Activated CD4-positive, alpha-beta T cell treated with anti-CD3 and anti-CD28 coated beads for 36 hours (primary cell): ENCODE data around the gene LRFN3. TPM values are rescaled to one million over a fixed set of nuclear protein-coding genes. Genes with fewer than 3 reads are reported as not detected.
"Not testable (repeated sequence)": the region's sequence is repeated elsewhere in the genome, so short reads cannot be mapped to it uniquely, and the experiment has no call there.

Experiments
- ATAC-seq: fragments of 200-7000 bp; cut with Tn5 transposase; one replicate; pipeline ENCODE4 v1.10.0; 2021; ENCODE audit warnings: mild to moderate bottlenecking, moderate library complexity
- CTCF ChIA-PET: fragments of 350-600 bp; sonication (Branson Sonifier 250); formaldehyde crosslinking; loops from one replicate; lab custom pipeline; 2021; ENCODE audit warnings: antibody characterized with exemption; lab: Charles Lee
- POLR2A ChIA-PET: fragments of 350-600 bp; sonication (Branson Sonifier 250); formaldehyde crosslinking; loops from one replicate; lab custom pipeline; 2021; ENCODE audit warnings: antibody characterized with exemption, inconsistent platforms; lab: Charles Lee
- DNase-seq: peaks from one replicate; pipeline ENCODE4 v3.0.0-alpha.2; 2020
- H3K27ac Mint-ChIP-seq: one replicate; pipeline ENCODE4 v1.8.0; 2021; ENCODE audit warnings: mixed read lengths
- H3K27me3 Mint-ChIP-seq: one replicate; pipeline ENCODE4 v1.8.0; 2021; ENCODE audit warnings: mixed read lengths
- H3K36me3 Mint-ChIP-seq: one replicate; pipeline ENCODE4 v1.8.0; 2021; ENCODE audit warnings: low read depth, mixed read lengths
- H3K4me1 Mint-ChIP-seq: one replicate; pipeline ENCODE4 v1.8.0; 2021; ENCODE audit warnings: mixed read lengths
- H3K4me3 Mint-ChIP-seq: one replicate; pipeline ENCODE4 v1.8.0; 2021; ENCODE audit warnings: mild to moderate bottlenecking, moderate library complexity, mixed read lengths
- H3K9me3 Mint-ChIP-seq: one replicate; pipeline ENCODE4 v1.8.0; 2021; ENCODE audit warnings: low read depth, mixed read lengths
- intact Hi-C, 2 experiments: fragments of 100-400 bp; cut with DNase I in 1 of 2; cut with micrococcal nuclease in 1 of 2; formaldehyde crosslinking; loops; one replicate each; pipeline versions ENCODE4 v1.14.2 to v1.15.1; 2022 to 2024; cut with DNase I, micrococcal nuclease
- total RNA-seq, 2 experiments: library from RNA; stranded (reverse); gene quantifications; one replicate each; pipeline ENCODE4 v1.2.3, GENCODE V29; 2021

Gene LRFN3
- total RNA-seq, 2 experiments from 2014 or later = 7.8 to 8.3 TPM

- Mint-ChIP-seq H3K36me3 (no peaks in the 10 kb centered on the region), H3K27ac (peak overlapping the region; percentile 18), H3K4me3 (no peak overlapping the region), H3K27me3 (no peaks in the 10 kb centered on the region), H3K4me1 (peaks cover 38% of the 10 kb centered on the region), H3K9me3 (no peaks in the 10 kb centered on the region)
- intact Hi-C loops = no loop called here
- DNase-seq (no peak), ATAC-seq (no peak)
- ChIA-PET CTCF (interaction anchor here (0.5 to 0.9 kb wide), 4 partner anchors 22 to 359 kb away, joined by 3 read pairs; no protein-coding TSS in a partner anchor), POLR2A (no interaction called here)
Measured at GRCh38 chr19:35908973-35909683, 27.0 kb upstream of the LRFN3 start.

DNA sequence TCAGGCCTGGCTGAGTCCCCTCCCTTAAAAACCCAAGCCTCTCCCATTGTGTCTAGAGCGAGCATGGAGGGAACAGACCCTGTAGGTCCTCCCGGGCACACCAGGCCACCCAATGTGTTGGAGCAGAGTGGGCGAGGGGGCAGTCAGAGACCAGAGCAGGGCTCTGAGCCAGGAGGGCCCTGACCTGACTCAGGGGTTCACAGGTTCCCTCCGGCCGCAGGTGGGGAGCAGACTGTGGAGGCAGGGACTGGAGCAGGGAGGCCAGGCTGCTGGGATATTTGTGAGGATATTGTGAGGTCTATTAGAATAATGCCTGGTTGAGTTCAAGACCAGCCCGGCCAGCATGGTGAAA, 26.5 kb upstream of the LRFN3 start:
- POLR2A ChIA-PET = no interaction called here
- CTCF ChIA-PET = interaction anchor here (0.6 to 0.9 kb wide), 2 partner anchors 24 to 359 kb away, joined by 3 read pairs; no protein-coding TSS in a partner anchor
- ATAC-seq (no peak), DNase-seq (no peak)
- intact Hi-C loops = no loop called here
- H3K4me3 Mint-ChIP-seq = no peak overlapping the region
- peaks cover 32% of the 10 kb centered on the region for H3K4me1 Mint-ChIP-seq
- H3K36me3 Mint-ChIP-seq = no peaks in the 10 kb centered on the region
- H3K9me3 Mint-ChIP-seq = no peaks in the 10 kb centered on the region
- H3K27ac Mint-ChIP-seq = no peak overlapping the region
- H3K27me3 Mint-ChIP-seq = no peaks in the 10 kb centered on the region

DNA sequence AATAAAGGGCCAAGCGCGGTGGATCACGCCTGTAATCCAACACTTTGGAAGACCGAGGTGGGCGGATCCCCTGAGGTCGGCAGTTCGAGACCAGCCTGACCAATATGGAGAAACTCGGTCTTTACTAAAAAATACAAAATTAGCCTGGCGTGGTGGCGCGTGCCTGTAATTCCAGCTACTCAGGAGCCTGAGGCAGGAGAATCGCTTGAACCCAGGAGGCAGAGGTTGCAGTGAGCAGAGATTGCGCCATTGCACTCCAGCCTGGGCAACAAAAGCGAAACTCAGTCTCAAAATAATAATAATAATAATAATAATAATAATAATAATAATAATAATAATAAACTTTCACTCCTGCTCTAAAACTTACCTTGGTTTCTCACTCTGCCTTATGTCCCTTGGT, 25.8 kb upstream of the LRFN3 start:
- POLR2A ChIA-PET, H3K4me3 Mint-ChIP-seq, CTCF ChIA-PET, H3K27me3 Mint-ChIP-seq, H3K27ac Mint-ChIP-seq, H3K9me3 Mint-ChIP-seq, ATAC-seq, intact Hi-C loops, H3K36me3 Mint-ChIP-seq, DNase-seq: not testable (repeated sequence)
- peaks cover 27% of the 10 kb centered on the region for H3K4me1 Mint-ChIP-seq

DNA sequence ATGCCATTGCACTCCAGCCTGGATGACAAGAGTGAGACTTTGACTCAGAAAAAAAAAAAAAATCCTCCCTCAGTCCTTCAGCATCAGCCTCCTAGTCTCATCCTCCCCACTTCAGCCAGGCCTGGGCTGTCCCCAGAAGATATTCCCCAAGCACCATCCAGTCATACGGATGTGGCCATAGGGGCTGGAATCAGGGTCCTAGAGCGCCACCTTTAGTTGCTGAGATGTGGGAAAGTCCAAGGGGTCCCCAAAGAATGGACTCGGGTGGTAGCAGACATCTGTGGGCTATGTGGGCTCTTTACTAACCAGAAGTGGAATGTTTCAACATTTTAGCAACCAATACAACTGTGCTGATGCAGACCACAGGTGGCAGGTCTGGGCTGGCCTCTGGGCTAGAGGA, 25.0 kb upstream of the LRFN3 start:
- H3K27ac Mint-ChIP-seq = no peak overlapping the region
- ATAC-seq (no peak), DNase-seq (no peak)
- H3K4me1 Mint-ChIP-seq = peaks cover 27% of the 10 kb centered on the region
- CTCF ChIA-PET = interaction anchor here (0.7 to 1.3 kb wide), 2 partner anchors 17 to 20 kb away, joined by 3 to 6 read pairs; no protein-coding TSS in a partner anchor
- H3K36me3 Mint-ChIP-seq = no peaks in the 10 kb centered on the region
- POLR2A ChIA-PET = no interaction called here
- intact Hi-C loops = no loop called here
- H3K4me3 Mint-ChIP-seq = no peak overlapping the region
- H3K27me3 Mint-ChIP-seq = no peaks in the 10 kb centered on the region
- H3K9me3 Mint-ChIP-seq = no peaks in the 10 kb centered on the region

- H3K36me3 Mint-ChIP-seq = no peaks in the 10 kb centered on the region
- H3K27me3 Mint-ChIP-seq = no peaks in the 10 kb centered on the region
- ATAC-seq = peak; percentile 54
- peak; percentile 60 for DNase-seq
- CTCF ChIA-PET = interaction anchor here (0.6 to 1.3 kb wide), 2 partner anchors 19 to 20 kb away, joined by 3 to 6 read pairs; no protein-coding TSS in a partner anchor
- POLR2A ChIA-PET = interaction anchor here (0.6 to 0.7 kb wide), 2 partner anchors 102 to 212 kb away, joined by 3 to 5 read pairs; partner anchors contain the start of gene ALKBH6
- H3K9me3 Mint-ChIP-seq = no peaks in the 10 kb centered on the region
- H3K27ac Mint-ChIP-seq = no peak overlapping the region
- intact Hi-C loops = no loop called here
- H3K4me3 Mint-ChIP-seq = no peak overlapping the region
- peaks cover 27% of the 10 kb centered on the region for H3K4me1 Mint-ChIP-seq
Measured at GRCh38 chr19:35911790-35912189, 24.4 kb upstream of the LRFN3 start.

GRCh38 chr19:35913589-35913988, 22.6 kb upstream of the LRFN3 start:
- intact Hi-C loops = no loop called here
- ChIA-PET CTCF (no interaction called here), POLR2A (no interaction called here)
- H3K9me3 Mint-ChIP-seq = no peaks in the 10 kb centered on the region
- no peaks in the 10 kb centered on the region for H3K27me3 Mint-ChIP-seq
- no peak overlapping the region for H3K4me3 Mint-ChIP-seq
- H3K36me3 Mint-ChIP-seq = no peaks in the 10 kb centered on the region
- DNase-seq (no peak), ATAC-seq (no peak)
- H3K27ac Mint-ChIP-seq = no peak overlapping the region
- H3K4me1 Mint-ChIP-seq = peaks cover 27% of the 10 kb centered on the region

- H3K27ac Mint-ChIP-seq = no peak overlapping the region
- no peaks in the 10 kb centered on the region for H3K36me3 Mint-ChIP-seq
- DNase-seq (no peak), ATAC-seq (peak; percentile 36)
- H3K9me3 Mint-ChIP-seq = no peaks in the 10 kb centered on the region
- H3K27me3 Mint-ChIP-seq = no peaks in the 10 kb centered on the region
- intact Hi-C loops = no loop called here
- no peak overlapping the region for H3K4me3 Mint-ChIP-seq
- H3K4me1 Mint-ChIP-seq = peaks cover 17% of the 10 kb centered on the region
- POLR2A ChIA-PET = no interaction called here
- CTCF ChIA-PET = interaction anchor here (1.3 kb wide), 1 partner anchor 14 kb away, joined by 3 read pairs; no protein-coding TSS in a partner anchor
Measured at GRCh38 chr19:35915443-35915842, 20.7 kb upstream of the LRFN3 start.

DNA sequence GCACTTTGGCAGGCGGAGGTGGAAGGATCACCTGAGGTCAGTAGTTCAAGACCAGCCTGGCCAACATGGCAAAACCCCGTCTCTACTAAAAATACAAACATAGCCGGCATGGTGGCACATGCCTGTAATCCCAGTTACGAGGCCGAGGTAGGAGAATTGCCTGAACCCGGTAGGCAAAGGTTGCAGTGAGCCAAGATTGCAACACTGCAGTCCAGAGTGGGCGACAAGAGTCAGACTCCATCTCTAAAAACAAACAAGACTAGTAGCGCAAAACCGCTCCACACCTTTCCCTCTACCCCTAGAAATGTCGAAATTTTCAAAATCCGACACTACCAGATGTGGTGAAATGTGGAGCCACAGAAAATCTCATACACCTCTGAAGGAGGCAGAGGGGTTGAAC, 16.9 kb upstream of the LRFN3 start:
- H3K27ac Mint-ChIP-seq = no peak overlapping the region
- ATAC-seq (no peak), DNase-seq (no peak)
- ChIA-PET POLR2A (no interaction called here), CTCF (no interaction called here)
- no peaks in the 10 kb centered on the region for H3K27me3 Mint-ChIP-seq
- intact Hi-C loops = no loop called here
- no peaks in the 10 kb centered on the region for H3K4me1 Mint-ChIP-seq
- no peaks in the 10 kb centered on the region for H3K36me3 Mint-ChIP-seq
- no peak overlapping the region for H3K4me3 Mint-ChIP-seq
- H3K9me3 Mint-ChIP-seq = no peaks in the 10 kb centered on the region

DNA sequence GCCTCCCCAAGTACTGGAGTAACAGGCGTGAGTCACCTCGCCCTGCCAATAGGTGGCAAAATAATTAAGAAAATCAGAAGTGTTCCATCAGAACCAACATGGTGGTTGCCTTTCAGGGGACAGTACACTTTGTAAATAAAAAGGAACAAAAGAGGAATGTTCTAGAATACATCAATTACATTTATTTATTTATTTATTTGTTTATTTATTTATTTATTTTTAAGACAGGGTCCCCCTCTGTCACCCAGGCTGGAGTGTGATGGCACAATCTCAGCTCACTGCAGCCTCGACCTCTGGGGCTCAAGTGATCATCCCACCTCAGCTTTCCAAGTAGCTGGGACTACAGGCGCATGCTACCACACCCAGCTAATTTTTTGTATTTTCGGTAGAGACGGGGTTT, 15.2 kb upstream of the LRFN3 start:
- POLR2A ChIA-PET = interaction anchor here (0.6 to 1.0 kb wide), 3 partner anchors 10 to 293 kb away, joined by 3 to 5 read pairs (median 3); no protein-coding TSS in a partner anchor
- CTCF ChIA-PET = interaction anchor here (1.3 kb wide), 1 partner anchor 10 kb away, joined by 4 read pairs; no protein-coding TSS in a partner anchor
- intact Hi-C loops = no loop called here
- no peak for ATAC-seq
- Mint-ChIP-seq H3K4me1 (no peaks in the 10 kb centered on the region), H3K27me3 (no peaks in the 10 kb centered on the region), H3K36me3 (peaks cover 6% of the 10 kb centered on the region), H3K27ac (no peak overlapping the region), H3K9me3 (peaks cover 11% of the 10 kb centered on the region), H3K4me3 (no peak overlapping the region)
- DNase-seq = no peak

GRCh38 chr19:35925501-35925900, 10.7 kb upstream of the LRFN3 start:
- POLR2A ChIA-PET = interaction anchor here (0.7 kb wide), 1 partner anchor 8 kb away, joined by 3 read pairs; no protein-coding TSS in a partner anchor
- peaks cover 11% of the 10 kb centered on the region for H3K9me3 Mint-ChIP-seq
- CTCF ChIA-PET = interaction anchor here (0.8 to 0.9 kb wide), 2 partner anchors 46 to 177 kb away, joined by 3 read pairs; partner anchors contain the start of gene LIN37
- H3K4me3 Mint-ChIP-seq = no peak overlapping the region
- DNase-seq = no peak
- intact Hi-C loops = no loop called here
- peaks cover 6% of the 10 kb centered on the region for H3K36me3 Mint-ChIP-seq
- no peak overlapping the region for H3K27ac Mint-ChIP-seq
- peaks cover 9% of the 10 kb centered on the region for H3K4me1 Mint-ChIP-seq
- ATAC-seq = no peak
- no peaks in the 10 kb centered on the region for H3K27me3 Mint-ChIP-seq

- POLR2A ChIA-PET = no interaction called here
- intact Hi-C loops = no loop called here
- no peak overlapping the region for H3K4me3 Mint-ChIP-seq
- DNase-seq (no peak), ATAC-seq (no peak)
- peaks cover 20% of the 10 kb centered on the region for H3K4me1 Mint-ChIP-seq
- H3K27me3 Mint-ChIP-seq = no peaks in the 10 kb centered on the region
- CTCF ChIA-PET = interaction anchor here (1.1 kb wide), 1 partner anchor 13 kb away, joined by 3 read pairs; no protein-coding TSS in a partner anchor
- H3K36me3 Mint-ChIP-seq = peaks cover 6% of the 10 kb centered on the region
- H3K9me3 Mint-ChIP-seq = peaks cover 11% of the 10 kb centered on the region
- no peak overlapping the region for H3K27ac Mint-ChIP-seq
Measured at GRCh38 chr19:35928507-35928906, 7.7 kb upstream of the LRFN3 start.
